Measurements from ENCODE around the gene ZNRF1. TPM values are rescaled to one million over a fixed set of nuclear protein-coding genes. Genes with fewer than 3 reads are reported as not detected.

ZNRF1 gene
- total and polyA plus RNA-seq, 2 of the 13 experiments (the other 11 are each of a cell fraction or from before 2014, with no cell fraction given), result 43.9 to 58.7 TPM

GRCh38 chr16:74998481-74999218, at the start of gene ZNRF1 (continued):
- TF ChIP-seq ZBTB37 (CRISPR knock-in tag; IDR thresholded peaks at IDR 0.05) (no peak), TCF7 (IDR thresholded peaks at IDR 0.05; ENCODE audit: low read depth) (peak; percentile 19), ZFYVE20 (CRISPR knock-in tag; IDR thresholded peaks at IDR 0.05; ENCODE audit: borderline replicate concordance, low read depth) (no peak), ZNF740 (CRISPR knock-in tag; IDR thresholded peaks at IDR 0.05) (no peak), NFIB (CRISPR knock-in tag; IDR thresholded peaks at IDR 0.05; ENCODE audit: borderline replicate concordance) (no peak), PHB2 (IDR thresholded peaks at IDR 0.05; ENCODE audit: partially characterized antibody) (no peak), SMAD9 (CRISPR knock-in tag; IDR thresholded peaks at IDR 0.05) (no peak), ZNF841 (CRISPR knock-in tag; IDR thresholded peaks at IDR 0.05; ENCODE audit: borderline replicate concordance) (no peak), CCDC6 (CRISPR knock-in tag; IDR thresholded peaks at IDR 0.05) (no peak), MAFF (IDR thresholded peaks at IDR 0.05; ENCODE audit: low read depth, low read length) (no peak), USF2 (IDR thresholded peaks at IDR 0.05; ENCODE audit: low read depth, low read length) (no peak), USF2 (CRISPR knock-in tag; IDR thresholded peaks at IDR 0.05; ENCODE audit: borderline replicate concordance) (no peak; the same call in 1 of the 2 replicates), ZNF598 (CRISPR knock-in tag; IDR thresholded peaks at IDR 0.05; ENCODE audit: borderline replicate concordance) (no peak), ZNF747 (CRISPR knock-in tag; IDR thresholded peaks at IDR 0.05; ENCODE audit: borderline replicate concordance) (no peak), ARNT2 (CRISPR knock-in tag; IDR thresholded peaks at IDR 0.05; ENCODE audit: low read depth) (no peak; the same call in 1 of the 2 replicates), TSC22D2 (CRISPR knock-in tag; IDR thresholded peaks at IDR 0.05; ENCODE audit: borderline replicate concordance) (no peak; the same call in 1 of the 2 replicates), SP4 (CRISPR knock-in tag; IDR thresholded peaks at IDR 0.05) (peak; percentile 79; the same call in 1 of the 2 replicates), ZNF24 (IDR thresholded peaks at IDR 0.05) (peak; percentile 4; the same call in 1 of the 2 replicates), MAFG (CRISPR knock-in tag; IDR thresholded peaks at IDR 0.05) (no peak), MLLT10 (CRISPR knock-in tag; IDR thresholded peaks at IDR 0.05) (no peak), SMYD3 (CRISPR knock-in tag; IDR thresholded peaks at IDR 0.05) (no peak), ZC3H13 (CRISPR knock-in tag; IDR thresholded peaks at IDR 0.05) (no peak), CHD2 (IDR thresholded peaks at IDR 0.05; ENCODE audit: low read depth, low read length) (no peak), MEIS1 (CRISPR knock-in tag; IDR thresholded peaks at IDR 0.05; ENCODE audit: borderline replicate concordance) (no peak), POGZ (CRISPR knock-in tag; IDR thresholded peaks at IDR 0.05) (0 out of 2 replicates have a peak, but pooled peaks have one; percentile 51), NFRKB (IDR thresholded peaks at IDR 0.05) (no peak)

All from HepG2 (cell line).